Activated T-helper 1 cell treated with Interleukin-2 at 50 U/mL for 16 hours (primary cell): ENCODE data around the gene CDK10.

Source experiments
- DNase-seq: peaks from one replicate; pipeline ENCODE4 v3.0.0-alpha.2; 2020; ENCODE audit warnings: low read depth

The CDK10 gene

GRCh38 chr16:89712274-89712781, 25.8 kb downstream of the CDK10 start:
- DNase-seq = no peak

GRCh38 chr16:89716493-89716892, 30.0 kb downstream of the CDK10 start:
- DNase-seq = no peak

DNA sequence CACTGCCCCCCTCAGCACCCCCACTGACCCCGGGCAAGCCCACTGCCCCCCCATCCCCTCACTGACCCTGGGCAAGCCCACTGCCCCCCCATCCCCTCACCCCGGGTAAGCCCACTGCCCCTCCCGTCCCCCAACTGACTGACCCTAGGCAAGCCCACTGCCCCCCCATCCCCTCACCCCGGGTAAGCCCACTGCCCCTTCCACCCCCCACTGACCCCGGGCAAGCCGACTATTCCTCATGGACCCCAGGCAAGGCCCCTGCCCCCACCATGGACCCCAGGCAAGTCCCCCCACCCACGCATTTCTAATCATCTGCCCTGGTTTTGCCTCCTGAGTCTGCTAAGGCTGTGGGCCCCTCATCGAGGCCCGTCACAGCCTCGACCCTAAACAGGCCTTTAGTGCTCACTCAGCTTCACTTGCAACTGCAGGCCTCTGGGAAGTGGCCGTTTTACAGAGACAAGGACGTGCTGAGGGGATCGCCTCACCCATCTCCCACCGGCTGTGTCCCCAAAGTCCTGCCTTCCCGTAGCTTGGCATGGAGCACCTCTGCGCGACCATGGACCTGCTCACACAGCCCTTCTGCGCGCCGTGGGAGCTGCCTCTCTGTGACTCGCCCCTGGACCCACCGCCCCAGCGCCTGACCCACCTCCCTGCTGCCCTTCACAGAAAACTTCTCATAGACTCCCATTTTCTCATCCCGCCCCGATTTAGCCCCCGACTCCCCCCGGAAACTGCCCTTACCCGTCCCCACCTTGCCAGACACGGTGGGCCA, 30.6 kb downstream of the CDK10 start:
- DNase-seq = no peak

- DNase-seq = no peak
These were observed 31.4 kb downstream of the CDK10 start for GRCh38 chr16:89717688-89718505.

GRCh38 chr16:89720551-89720812, 34.0 kb downstream of the CDK10 start:
- no peak for DNase-seq

DNA sequence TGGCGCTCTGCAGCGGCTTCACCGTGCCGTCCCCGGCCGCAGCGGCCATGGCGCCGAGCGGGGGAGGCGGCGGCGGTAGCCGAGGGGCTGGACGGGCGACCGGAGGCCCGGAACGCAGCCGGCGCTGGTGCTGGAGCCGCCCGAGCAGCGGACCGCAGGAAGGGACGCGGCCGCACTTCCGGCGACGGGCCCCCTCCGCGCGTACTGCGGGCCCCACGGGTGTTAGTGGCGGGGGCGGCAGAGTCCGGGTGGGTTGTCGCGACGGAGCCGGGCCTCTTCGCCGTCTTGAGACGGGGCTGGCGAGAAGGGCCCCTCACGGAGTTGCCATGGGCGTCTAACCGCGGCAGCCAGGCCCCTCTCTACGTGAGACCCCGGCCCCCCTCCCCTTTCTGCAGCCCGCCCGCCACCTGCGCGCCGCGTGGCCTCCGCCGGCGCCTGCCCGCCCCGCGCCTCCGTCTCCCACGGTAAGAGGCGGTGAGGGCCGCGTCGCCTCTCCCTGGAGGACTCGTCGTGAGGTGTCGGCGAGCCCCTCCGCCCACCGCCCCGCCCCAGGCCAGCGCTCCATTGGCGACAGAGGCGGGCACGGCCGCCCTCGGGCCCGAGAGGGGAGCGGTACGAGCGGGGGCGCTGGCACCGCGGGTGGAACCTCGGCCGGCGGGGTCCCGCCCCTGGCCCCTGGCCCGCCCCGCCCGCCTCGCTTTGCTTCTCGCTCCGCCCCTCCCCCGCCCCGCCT, 34.5 kb downstream of the CDK10 start, which contains the start of the genes VPS9D1 and ZNF276:
Gene VPS9D1 (minus strand): TSS at position 86 of the 733 bp plus-strand sequence. CDS start 37 bp downstream, at position 49.
Gene ZNF276 (plus strand): TSS at position 725 of the 733 bp plus-strand sequence. CDS start 104 bp downstream, outside the sequence.
- DNase-seq = peak; percentile 75

DNA sequence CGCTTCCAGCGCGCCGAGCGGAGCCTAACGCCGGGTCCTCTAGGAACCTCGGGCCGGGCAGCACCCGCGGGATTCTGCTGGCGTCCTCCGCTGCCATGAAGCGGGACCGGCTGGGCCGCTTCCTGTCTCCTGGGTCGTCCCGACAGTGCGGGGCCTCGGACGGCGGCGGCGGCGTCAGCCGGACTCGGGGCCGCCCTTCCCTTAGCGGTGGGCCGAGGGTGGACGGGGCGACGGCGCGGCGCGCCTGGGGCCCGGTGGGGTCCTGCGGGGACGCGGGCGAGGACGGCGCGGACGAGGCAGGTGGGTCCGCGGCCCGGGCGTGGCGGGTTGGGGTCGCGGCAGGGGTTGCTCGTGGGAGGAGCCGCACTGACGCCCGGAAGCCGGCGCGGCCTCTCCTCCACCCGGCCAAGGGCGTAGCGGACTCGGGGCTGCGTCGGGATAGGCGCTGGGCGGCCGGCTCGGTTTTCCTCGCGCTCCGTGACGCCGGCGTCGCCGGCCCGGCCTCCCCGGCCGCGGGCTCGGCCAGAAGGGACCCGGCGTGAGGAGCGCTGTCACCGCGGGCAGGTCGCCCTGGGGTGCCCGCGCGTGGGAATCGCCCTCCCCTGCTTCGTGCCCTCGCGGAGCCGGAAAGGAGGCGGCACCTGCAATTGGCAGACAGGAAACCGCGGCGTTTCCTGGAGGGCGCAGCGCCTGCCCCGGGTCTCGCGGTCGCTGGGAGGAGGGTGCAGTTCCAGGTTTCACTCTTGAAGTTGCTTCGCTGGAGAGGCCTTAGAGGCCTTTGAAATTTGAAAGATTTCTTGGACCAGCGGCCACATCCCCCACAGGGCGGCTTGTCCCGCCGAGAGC, 35.3 kb downstream of the CDK10 start:
- DNase-seq = peak; percentile 89

GRCh38 chr16:89722392-89723278, 36.1 kb downstream of the CDK10 start:
- DNase-seq = peak; percentile 65

DNA sequence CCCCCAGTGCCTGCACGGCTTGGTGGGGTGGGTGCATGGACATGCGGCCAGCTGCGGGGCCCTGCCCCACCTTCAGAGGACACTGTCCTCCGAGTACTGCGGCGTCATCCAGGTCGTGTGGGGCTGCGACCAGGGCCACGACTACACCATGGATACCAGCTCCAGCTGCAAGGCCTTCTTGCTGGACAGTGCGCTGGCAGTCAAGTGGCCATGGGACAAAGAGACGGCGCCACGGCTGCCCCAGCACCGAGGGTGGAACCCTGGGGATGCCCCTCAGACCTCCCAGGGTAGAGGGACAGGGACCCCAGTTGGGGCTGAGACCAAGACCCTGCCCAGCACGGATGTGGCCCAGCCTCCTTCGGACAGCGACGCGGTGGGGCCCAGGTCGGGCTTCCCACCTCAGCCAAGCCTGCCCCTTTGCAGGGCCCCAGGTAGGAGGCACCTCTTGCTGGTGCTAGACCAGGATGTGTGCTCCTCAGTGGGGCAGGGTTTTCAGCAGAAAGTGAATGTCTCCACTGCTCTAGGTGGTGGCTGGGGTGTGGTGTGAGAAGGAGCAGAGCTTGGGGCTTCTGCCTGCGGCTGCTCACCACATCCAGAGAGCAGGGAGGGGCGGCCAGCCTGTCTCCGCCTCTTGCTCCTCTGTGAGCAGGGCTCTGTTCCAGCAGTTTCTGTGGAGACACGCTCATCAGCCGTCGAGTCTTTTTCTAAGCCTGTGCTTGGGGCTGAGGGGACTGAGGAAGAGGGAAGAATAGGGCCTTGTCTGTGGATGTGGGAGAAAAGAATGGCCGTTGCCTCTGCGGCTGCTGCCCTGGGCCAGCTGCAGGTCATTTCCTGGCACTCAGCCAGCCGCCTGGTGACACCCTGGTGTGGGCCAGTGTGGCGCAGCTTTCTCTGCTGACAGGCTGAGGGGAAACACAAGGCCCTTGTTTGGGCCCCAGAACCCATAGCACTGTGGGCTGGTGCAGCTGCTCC, 37.1 kb downstream of the CDK10 start:
- peak; percentile 79 for DNase-seq

- no peak for DNase-seq
These were observed 41.1 kb downstream of the CDK10 start for GRCh38 chr16:89727406-89728120.

DNA sequence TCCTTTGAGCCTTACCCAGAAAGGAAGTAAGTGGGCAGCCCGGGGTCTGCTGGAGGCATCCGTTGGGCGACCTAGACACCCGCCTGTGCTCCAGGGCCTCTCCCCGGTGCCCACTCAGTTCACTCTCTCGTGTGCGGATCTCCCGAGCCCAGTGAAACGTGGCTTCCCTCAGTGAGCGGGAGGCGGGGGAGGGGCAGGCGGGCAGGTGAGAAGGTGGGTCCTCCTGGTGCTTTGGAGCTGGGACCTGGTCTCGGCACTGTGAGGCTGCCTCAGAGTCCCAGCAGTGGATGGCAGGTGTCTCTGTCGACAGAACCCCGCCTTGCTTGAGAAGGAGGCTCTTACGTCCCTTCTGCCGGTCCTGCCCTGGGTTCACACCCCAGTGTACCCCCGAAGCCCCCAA, 42.8 kb downstream of the CDK10 start:
- DNase-seq = no peak

- DNase-seq = no peak
These were observed 43.5 kb downstream of the CDK10 start for GRCh38 chr16:89729863-89730593.

- DNase-seq = no peak
These were observed 44.2 kb downstream of the CDK10 start for GRCh38 chr16:89730610-89731234.

- DNase-seq = no peak
These were observed 45.8 kb downstream of the CDK10 start for GRCh38 chr16:89732142-89732917.

GRCh38 chr16:89732918-89733242, 46.4 kb downstream of the CDK10 start:
- DNase-seq = no peak

GRCh38 chr16:89733322-89733721, 46.8 kb downstream of the CDK10 start:
- DNase-seq = no peak

DNA sequence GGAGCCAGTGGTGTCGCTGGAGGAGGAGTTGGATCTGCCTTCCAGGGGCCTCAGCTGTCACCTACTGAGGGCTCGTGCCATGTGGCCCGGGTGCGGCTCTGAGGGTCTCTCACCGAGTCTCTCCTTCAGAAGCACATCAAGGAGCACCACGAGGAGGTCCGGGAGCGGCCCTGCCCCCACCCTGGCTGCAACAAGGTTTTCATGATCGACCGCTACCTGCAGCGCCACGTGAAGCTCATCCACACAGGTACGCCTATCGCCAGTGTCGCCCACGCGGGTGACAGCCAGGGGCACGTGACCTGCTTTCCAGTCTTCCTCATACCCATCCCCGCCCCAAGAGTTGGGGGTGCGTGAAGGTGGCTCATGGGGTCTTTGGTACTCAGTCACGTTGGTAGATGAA, 47.3 kb downstream of the CDK10 start:
- DNase-seq = no peak
